H9 (cell line): Measurements from ENCODE around the gene ST6GALNAC1. TPM values are rescaled to one million over a fixed set of nuclear protein-coding genes. Genes with fewer than 3 reads are reported as not detected.

ENCODE experiments used
- DNase-seq: peaks from one replicate; pipeline ENCODE4 v3.0.0-alpha.2; 2017
- H2AFZ ChIP-seq: one replicate; pipeline ENCODE4 v1.6.1; 2013; ENCODE audit warnings: mild to moderate bottlenecking, low read length, control low read depth, moderate library complexity
- H2AK5ac ChIP-seq: 2 replicates; pipeline ENCODE4 v1.6.1; 2013; ENCODE audit warnings: low read length, control low read depth, mixed read lengths; ENCODE audit not compliant: insufficient read length
- H2BK120ac ChIP-seq: one replicate; pipeline ENCODE4 v1.6.1; 2013; ENCODE audit warnings: low read depth, mild to moderate bottlenecking, low read length, control low read depth, inconsistent platforms; ENCODE audit not compliant: poor library complexity, severe bottlenecking
- H2BK12ac ChIP-seq: 2 replicates; pipeline ENCODE4 v1.6.1; 2013; ENCODE audit warnings: low read length, control low read depth, mixed read lengths, low read depth; ENCODE audit not compliant: insufficient read length
- H2BK15ac ChIP-seq: 2 replicates; pipeline ENCODE4 v1.6.1; 2013; ENCODE audit warnings: low read depth, low read length, control low read depth
- H2BK20ac ChIP-seq: one replicate; pipeline ENCODE4 v1.6.1; 2013; ENCODE audit warnings: low read depth, mild to moderate bottlenecking, low read length, control low read depth, inconsistent platforms; ENCODE audit not compliant: poor library complexity, severe bottlenecking
- H2BK5ac ChIP-seq: 2 replicates; pipeline ENCODE4 v1.6.1; 2013; ENCODE audit warnings: low read length, control low read depth, mixed read lengths; ENCODE audit not compliant: insufficient read length
- H3K14ac ChIP-seq: 2 replicates; pipeline ENCODE4 v1.6.1; 2013; ENCODE audit warnings: low read length, control low read depth; ENCODE audit not compliant: insufficient read depth
- H3K18ac ChIP-seq: 2 replicates; pipeline ENCODE4 v1.6.1; 2013; ENCODE audit warnings: low read depth, mild to moderate bottlenecking, mixed read lengths, low read length, control low read depth; ENCODE audit not compliant: insufficient read length
- H3K23ac ChIP-seq: 2 replicates; pipeline ENCODE4 v1.6.1; 2013; ENCODE audit warnings: low read length, control low read depth, mixed read lengths, low read depth; ENCODE audit not compliant: insufficient read length
- H3K23me2 ChIP-seq: 2 replicates; pipeline ENCODE4 v1.6.1; 2013; ENCODE audit warnings: low read depth, mild to moderate bottlenecking, mixed read lengths, low read length, control low read depth; ENCODE audit not compliant: insufficient read length, poor library complexity, severe bottlenecking
- H3K27ac ChIP-seq: 2 replicates; pipeline ENCODE4 v1.5.1; 2013; ENCODE audit warnings: low read length, control low read depth, mixed read lengths, low read depth; ENCODE audit not compliant: insufficient read length
- H3K27me3 ChIP-seq: 2 replicates; pipeline ENCODE4 v1.6.1; 2013; ENCODE audit warnings: low read length, control low read depth, inconsistent platforms; ENCODE audit not compliant: insufficient read depth
- H3K4ac ChIP-seq: 2 replicates; pipeline ENCODE4 v1.6.1; 2013; ENCODE audit warnings: low read depth, mild to moderate bottlenecking, control low read depth, inconsistent platforms, low read length, moderate library complexity
- H3K4me1 ChIP-seq: 2 replicates; pipeline ENCODE4 v1.6.1; 2013; ENCODE audit warnings: low read length, control low read depth, inconsistent platforms; ENCODE audit not compliant: insufficient read depth
- H3K4me2 ChIP-seq: 2 replicates; pipeline ENCODE4 v1.6.1; 2013; ENCODE audit warnings: low read length, control low read depth, mixed read lengths; ENCODE audit not compliant: insufficient read length, insufficient read depth
- H3K56ac ChIP-seq: 2 replicates; pipeline ENCODE4 v1.6.1; 2013; ENCODE audit warnings: low read depth, mild to moderate bottlenecking, mixed read lengths, low read length, control low read depth; ENCODE audit not compliant: insufficient read length
- H3K79me1 ChIP-seq: 2 replicates; pipeline ENCODE4 v1.6.1; 2013; ENCODE audit warnings: low read depth, mild to moderate bottlenecking, moderate library complexity, low read length, control low read depth, inconsistent platforms; ENCODE audit not compliant: insufficient read depth, poor library complexity, severe bottlenecking
- H3K79me2 ChIP-seq: 2 replicates; pipeline ENCODE4 v1.6.1; 2013; ENCODE audit warnings: low read length, control low read depth, inconsistent platforms; ENCODE audit not compliant: insufficient read depth
- H3K9ac ChIP-seq: 2 replicates; pipeline ENCODE4 v1.6.1; 2013; ENCODE audit warnings: low read length, control low read depth, mixed read lengths; ENCODE audit not compliant: insufficient read length; ENCODE audit errors: extremely low read depth
- H3K9me3 ChIP-seq: one replicate; pipeline ENCODE4 v1.6.1; 2013; ENCODE audit warnings: low read depth, low read length, inconsistent platforms; ENCODE audit not compliant: control insufficient read depth
- H3T11ph ChIP-seq: one replicate; pipeline ENCODE4 v1.6.1; 2013; ENCODE audit warnings: mild to moderate bottlenecking, low read length, control low read depth, inconsistent platforms
- H4K20me1 ChIP-seq: one replicate; pipeline ENCODE4 v1.6.1; 2013; ENCODE audit not compliant: control insufficient read depth, insufficient read length, insufficient read depth
- H4K5ac ChIP-seq: 2 replicates; pipeline ENCODE4 v1.6.1; 2013; ENCODE audit warnings: low read depth, mild to moderate bottlenecking, mixed read lengths, low read length, control low read depth; ENCODE audit not compliant: insufficient read length
- H4K8ac ChIP-seq: replicated peaks from 2 replicates; pipeline ENCODE4 v1.6.1; 2013; ENCODE audit warnings: low read length, control low read depth, mixed read lengths, low read depth; ENCODE audit not compliant: insufficient read length
- H4K91ac ChIP-seq: 2 replicates; pipeline ENCODE4 v1.6.1; 2013; ENCODE audit warnings: low read depth, mild to moderate bottlenecking, moderate library complexity, mixed read lengths, low read length, control low read depth; ENCODE audit not compliant: insufficient read length
- H3K27ac Mint-ChIP-seq, 3 experiments: 2 replicates in 2 of 3; 3 replicates in 1 of 3; pipeline ENCODE4 v1.8.0; 2020 to 2021; ENCODE audit warnings: mixed read lengths in 3 of 3, mild to moderate bottlenecking in 1 of 3, moderate library complexity in 1 of 3
- H3K27me3 Mint-ChIP-seq: 2 replicates; pipeline ENCODE4 v1.8.0; 2021; ENCODE audit warnings: low read depth, mild to moderate bottlenecking, moderate library complexity, mixed read lengths
- H3K36me3 Mint-ChIP-seq, 3 experiments: 2 replicates in 2 of 3; 3 replicates in 1 of 3; pipeline ENCODE4 v1.8.0; 2020 to 2021; ENCODE audit warnings: low read depth in 3 of 3, mixed read lengths in 3 of 3; ENCODE audit not compliant: insufficient read depth in 1 of 3
- H3K4me1 Mint-ChIP-seq, 2 experiments: 2 replicates each; pipeline ENCODE4 v1.8.0; 2020; ENCODE audit warnings: mixed read lengths in 2 of 2
- H3K4me3 Mint-ChIP-seq, 2 experiments: 2 replicates in 1 of 2; 3 replicates in 1 of 2; pipeline ENCODE4 v1.8.0; 2020 to 2021; ENCODE audit warnings: mild to moderate bottlenecking in 2 of 2, mixed read lengths in 2 of 2, moderate library complexity in 1 of 2
- H3K9me3 Mint-ChIP-seq, 2 experiments: 2 replicates in 1 of 2; 3 replicates in 1 of 2; pipeline ENCODE4 v1.8.0; 2020; ENCODE audit warnings: mild to moderate bottlenecking in 2 of 2, mixed read lengths in 2 of 2, moderate library complexity in 1 of 2
- CTCF ChIP-seq: fragments of 200-600 bp; sonication (generic); conservative IDR thresholded peaks from 3 replicates; pipeline ENCODE4 v1.8.0; 2021; ENCODE audit warnings: antibody characterized with exemption, mild to moderate bottlenecking
- WGBS: extraction: QIAGEN DNeasy Blood & Tissue Kit; methylation state at CpG from one replicate; pipeline ENCODE4 v1.1.7; 2013; ENCODE audit warnings: missing lambda C conversion rate, low lambda C conversion rate, mixed read lengths; ENCODE audit not compliant: insufficient read length; ENCODE audit errors: extremely low coverage; 5-methylcytosine and 5-hydroxymethylcytosine counted together
- total RNA-seq: library from RNA; stranded (reverse); gene quantifications from 2 replicates; pipeline ENCODE4 v1.2.1, GENCODE V29; 2021

ST6GALNAC1 gene
- total RNA-seq, 1 experiment from 2014 or later: not detected

- H3K4me2 ChIP-seq: no peak overlapping the region
- H3K27me3 Mint-ChIP-seq: no peaks in the 10 kb centered on the region
- H2BK15ac ChIP-seq: no peak overlapping the region
- H3K79me1 ChIP-seq: no peaks in the 10 kb centered on the region
- DNase-seq: peak; percentile 93
- no peaks in the 10 kb centered on the region; a peak in 1 of 5 replicates for H3K9me3 Mint-ChIP-seq
- no peak overlapping the region for H2BK5ac ChIP-seq
- peaks cover 0 to 4% (median 0%) of the 10 kb centered on the region in 3 experiments; a peak in 1 of 7 replicates for H3K36me3 Mint-ChIP-seq
- no peaks in the 10 kb centered on the region for H3K79me2 ChIP-seq
- H3K9ac ChIP-seq: no peak overlapping the region
- WGBS: no CpG with 5 or more reads among the region's 16 CpGs
- no peak overlapping the region for H4K5ac ChIP-seq
- H4K20me1 ChIP-seq: no peaks in the 10 kb centered on the region
- H2BK20ac ChIP-seq: no peak overlapping the region
- no peak overlapping the region for H3K18ac ChIP-seq
- no peak overlapping the region; a peak in 1 of 7 replicates for H3K27ac Mint-ChIP-seq
- no peak overlapping the region for H4K91ac ChIP-seq
- no peaks in the 10 kb centered on the region for H3K9me3 ChIP-seq
- H4K8ac ChIP-seq: no peak overlapping the region
- peak; percentile 86 for TF ChIP-seq CTCF
- no peak overlapping the region for H3K4ac ChIP-seq
- H2BK12ac ChIP-seq: no peak overlapping the region
- H3K4me3 Mint-ChIP-seq: no peak overlapping the region
- H3K4me1 ChIP-seq: no peaks in the 10 kb centered on the region
- H3T11ph ChIP-seq: no peak overlapping the region
- no peaks in the 10 kb centered on the region for H3K27me3 ChIP-seq
- H3K23me2 ChIP-seq: no peaks in the 10 kb centered on the region
- H3K56ac ChIP-seq: no peak overlapping the region
- H3K23ac ChIP-seq: no peak overlapping the region
- H3K14ac ChIP-seq: no peak overlapping the region
- H2BK120ac ChIP-seq: no peak overlapping the region
- H2AK5ac ChIP-seq: no peak overlapping the region
- no peak overlapping the region for H2AFZ ChIP-seq
- H3K4me1 Mint-ChIP-seq: peaks cover 11 to 25% of the 10 kb centered on the region in 2 experiments
- H3K27ac ChIP-seq: no peak overlapping the region
These were observed 37.9 kb upstream of the ST6GALNAC1 start for GRCh38 chr17:76681222-76682137.
